H1 (cell line): Measurements from ENCODE around the gene MAGI2. TPM values are rescaled to one million over a fixed set of nuclear protein-coding genes. Genes with fewer than 3 reads are reported as not detected.

ENCODE experiments used
- CTCF ChIA-PET: fragments of 300-600 bp; sonication (Branson Sonifier 250); formaldehyde crosslinking; loops from one replicate; lab custom pipeline; 2021; ENCODE audit not compliant: partially characterized antibody; lab: Charles Lee
- POLR2A ChIA-PET: fragments of 300-600 bp; sonication (Branson Sonifier 250); formaldehyde crosslinking; loops from one replicate; lab custom pipeline; 2021; ENCODE audit warnings: inconsistent platforms; ENCODE audit not compliant: partially characterized antibody; lab: Charles Lee
- DNase-seq, 2 experiments: peaks; one replicate each; pipeline versions ENCODE4 v3.0.0 to v3.0.0-alpha.2; 2010 to 2022; ENCODE audit warnings: low spot score in 2 of 2, low read depth in 1 of 2, mixed read lengths in 1 of 2
- FAIRE-seq: peaks from 2 replicates; lab custom pipeline; 2011; peaks lifted over from hg19 to GRCh38; lab: Jason Lieb, UNC
- H2AFZ ChIP-seq: 2 replicates; pipeline ENCODE4 v1.8.1; 2012; ENCODE audit warnings: low read length, inconsistent platforms
- H2AK5ac ChIP-seq: 2 replicates; pipeline ENCODE4 v1.6.1; 2013; ENCODE audit warnings: low read depth, low read length
- H2BK120ac ChIP-seq: replicated peaks from 2 replicates; pipeline ENCODE3; 2013; ENCODE audit warnings: low read depth, low read length, inconsistent platforms
- H2BK12ac ChIP-seq: 2 replicates; pipeline ENCODE4 v1.6.1; 2013; ENCODE audit warnings: low read depth, low read length
- H2BK15ac ChIP-seq: 2 replicates; pipeline ENCODE4 v1.6.1; 2013; ENCODE audit warnings: low read length
- H2BK20ac ChIP-seq: 2 replicates; pipeline ENCODE4 v1.6.1; 2013; ENCODE audit warnings: low read length
- H2BK5ac ChIP-seq: 2 replicates; pipeline ENCODE4 v1.6.1; 2013; ENCODE audit warnings: low read depth, low read length
- H3K14ac ChIP-seq: 2 replicates; pipeline ENCODE4 v1.6.1; 2013; ENCODE audit warnings: inconsistent platforms; ENCODE audit not compliant: insufficient read length
- H3K18ac ChIP-seq: 2 replicates; pipeline ENCODE4 v1.6.1; 2013; ENCODE audit warnings: low read length; ENCODE audit errors: extremely low read depth
- H3K23ac ChIP-seq: 2 replicates; pipeline ENCODE4 v1.6.1; 2013; ENCODE audit warnings: inconsistent platforms; ENCODE audit not compliant: insufficient read length
- H3K23me2 ChIP-seq: 2 replicates; pipeline ENCODE4 v1.6.1; 2013; ENCODE audit warnings: low read depth, low read length
- H3K27ac ChIP-seq: 2 replicates; pipeline ENCODE4 v1.6.1; 2011; ENCODE audit warnings: low read depth, low read length, inconsistent platforms
- H3K27me3 ChIP-seq, 4 experiments: replicated peaks in 1 of 4; 1 replicate in 1 of 4; 2 replicates in 3 of 4; pipeline versions ENCODE4 v1.6.1 to v1.8.1; 2011 to 2013; ENCODE audit warnings: low read length in 3 of 4, mild to moderate bottlenecking in 3 of 4, inconsistent platforms in 2 of 4, mixed read lengths in 2 of 4, moderate library complexity in 1 of 4; ENCODE audit not compliant: control insufficient read depth in 3 of 4, insufficient read depth in 3 of 4; ENCODE audit errors: extremely low read depth in 1 of 4
- H3K36me3 ChIP-seq, 4 experiments: 2 replicates each; pipeline versions ENCODE4 v1.6.1 to v1.8.1; 2011 to 2013; ENCODE audit warnings: mild to moderate bottlenecking in 4 of 4, low read length in 3 of 4, moderate library complexity in 2 of 4, control low read depth in 1 of 4, inconsistent platforms in 1 of 4; ENCODE audit not compliant: insufficient read depth in 4 of 4, control insufficient read depth in 2 of 4
- H3K4ac ChIP-seq: replicated peaks from 2 replicates; pipeline ENCODE3; 2013; ENCODE audit warnings: low read length, low read depth, mixed read lengths, inconsistent platforms; ENCODE audit not compliant: insufficient read length
- H3K4me1 ChIP-seq, 4 experiments: replicated peaks in 1 of 4; 1 replicate in 1 of 4; 2 replicates in 3 of 4; pipeline versions ENCODE4 v1.6.1 to v1.8.1; 2011 to 2013; ENCODE audit warnings: low read length in 3 of 4, inconsistent platforms in 2 of 4, mixed read lengths in 1 of 4; ENCODE audit not compliant: insufficient read depth in 4 of 4, control insufficient read depth in 3 of 4
- H3K4me2 ChIP-seq, 2 experiments: 2 replicates each; pipeline versions ENCODE4 v1.6.1 to v1.8.1; 2011 to 2013; ENCODE audit warnings: low read depth in 2 of 2, low read length in 2 of 2, control low read depth in 1 of 2, inconsistent platforms in 1 of 2, mild to moderate bottlenecking in 1 of 2; ENCODE audit not compliant: insufficient read depth in 1 of 2
- H3K4me3 ChIP-seq, 4 experiments: fragments of 200-600, 300-600 bp in 1 of 4; sonication (generic), shearing (Covaris generic), sonication (Bioruptor Twin) in 1 of 4; 2 replicates each; pipeline versions ENCODE4 v1.5.1 to v1.8.1; 2011 to 2016; ENCODE audit warnings: low read length in 4 of 4, low read depth in 3 of 4, control low read depth in 2 of 4, inconsistent platforms in 2 of 4, mild to moderate bottlenecking in 2 of 4, mixed read lengths in 1 of 4, moderate library complexity in 1 of 4; ENCODE audit not compliant: insufficient read depth in 2 of 4; ENCODE audit errors: extremely low read depth in 1 of 4
- H3K56ac ChIP-seq: replicated peaks from 2 replicates; pipeline ENCODE3; 2013; ENCODE audit warnings: low read depth, mild to moderate bottlenecking, mixed read lengths, low read length, inconsistent platforms; ENCODE audit not compliant: insufficient read length
- H3K79me1 ChIP-seq: 2 replicates; pipeline ENCODE4 v1.6.1; 2013; ENCODE audit warnings: low read depth, low read length, control low read depth
- H3K79me2 ChIP-seq, 2 experiments: 2 replicates each; pipeline versions ENCODE4 v1.6.1 to v1.8.1; 2012 to 2013; ENCODE audit warnings: low read length in 2 of 2, mild to moderate bottlenecking in 2 of 2, inconsistent platforms in 1 of 2; ENCODE audit not compliant: insufficient read depth in 2 of 2, control insufficient read depth in 1 of 2
- H3K9ac ChIP-seq, 4 experiments: replicated peaks in 1 of 4; 1 replicate in 1 of 4; 2 replicates in 3 of 4; pipeline versions ENCODE4 v1.6.1 to v1.8.1; 2011 to 2013; ENCODE audit warnings: low read depth in 3 of 4, low read length in 3 of 4, control low read depth in 2 of 4, mild to moderate bottlenecking in 2 of 4, moderate library complexity in 2 of 4, inconsistent platforms in 1 of 4; ENCODE audit errors: extremely low read depth in 1 of 4
- H3K9me3 ChIP-seq, 2 experiments: 2 replicates each; pipeline versions ENCODE4 v1.6.1 to v1.8.1; 2012 to 2013; ENCODE audit warnings: mild to moderate bottlenecking in 2 of 2, moderate library complexity in 2 of 2, control low read depth in 1 of 2, inconsistent platforms in 1 of 2, low read depth in 1 of 2, low read length in 1 of 2, mixed read lengths in 1 of 2; ENCODE audit not compliant: insufficient read depth in 2 of 2
- H4K20me1 ChIP-seq, 2 experiments: replicated peaks in 1 of 2; 2 replicates each; pipeline versions ENCODE3 to v1.8.1; 2011 to 2013; ENCODE audit warnings: inconsistent platforms in 2 of 2, low read length in 2 of 2, mild to moderate bottlenecking in 1 of 2; ENCODE audit not compliant: insufficient read depth in 2 of 2, control insufficient read depth in 1 of 2
- H4K5ac ChIP-seq: 2 replicates; pipeline ENCODE4 v1.6.1; 2013; ENCODE audit warnings: low read length, low read depth, mixed read lengths, inconsistent platforms; ENCODE audit not compliant: insufficient read length
- H4K8ac ChIP-seq: 2 replicates; pipeline ENCODE4 v1.8.0; 2013; ENCODE audit warnings: mild to moderate bottlenecking, moderate library complexity, low read length, inconsistent platforms; ENCODE audit not compliant: insufficient read depth; ENCODE audit errors: extremely low read depth
- H4K91ac ChIP-seq: replicated peaks from 2 replicates; pipeline ENCODE3; 2013; ENCODE audit warnings: low read length, mixed read lengths, inconsistent platforms; ENCODE audit not compliant: insufficient read length
- CHD2 ChIP-seq: IDR thresholded peaks from 2 replicates; pipeline ENCODE4 v1.6.1; 2012; ENCODE audit warnings: low read length, improper control_type of control experiment
- EP300 ChIP-seq, 2 experiments: IDR thresholded peaks; 1 replicate in 1 of 2; 2 replicates in 1 of 2; pipeline ENCODE4 v1.6.1; 2011 to 2012; ENCODE audit warnings: low read depth in 2 of 2, low read length in 2 of 2, mild to moderate bottlenecking in 2 of 2, borderline replicate concordance in 1 of 2, inconsistent platforms in 1 of 2, moderate library complexity in 1 of 2
- HDAC2 ChIP-seq, 2 experiments: fragments of 300-600 bp in 1 of 2; sonication (generic) in 1 of 2; IDR thresholded peaks; 2 replicates each; pipeline ENCODE4 v1.6.1; 2011 to 2012; ENCODE audit warnings: low read depth in 2 of 2, low read length in 2 of 2, mild to moderate bottlenecking in 2 of 2, moderate library complexity in 2 of 2, borderline replicate concordance in 1 of 2, inconsistent platforms in 1 of 2
- JUN ChIP-seq: IDR thresholded peaks from 2 replicates; pipeline ENCODE4 v1.6.1; 2011; ENCODE audit warnings: low read depth, mild to moderate bottlenecking, improper control_type of control experiment, low read length
- MAFK ChIP-seq: IDR thresholded peaks from 2 replicates; pipeline ENCODE4 v1.6.1; 2012; ENCODE audit warnings: low read depth, mild to moderate bottlenecking, improper control_type of control experiment, low read length
- POLR2AphosphoS5 ChIP-seq: IDR thresholded peaks from 2 replicates; pipeline ENCODE4 v1.6.1; 2011; ENCODE audit warnings: low read depth, low read length
- POU5F1 ChIP-seq: IDR thresholded peaks from 2 replicates; pipeline ENCODE4 v1.6.1; 2011; ENCODE audit warnings: low read depth, mild to moderate bottlenecking, low read length, moderate library complexity
- RBBP5 ChIP-seq: IDR thresholded peaks from 2 replicates; pipeline ENCODE4 v1.7.1; 2012; ENCODE audit warnings: low read depth, mild to moderate bottlenecking, inconsistent platforms, low read length, moderate library complexity, borderline replicate concordance
- SRF ChIP-seq: IDR thresholded peaks from 2 replicates; pipeline ENCODE4 v1.6.1; 2011; ENCODE audit warnings: mild to moderate bottlenecking, low read depth, low read length, moderate library complexity
- TEAD4 ChIP-seq: IDR thresholded peaks from 2 replicates; pipeline ENCODE4 v1.6.1; 2012; ENCODE audit warnings: low read depth, low read length, inconsistent platforms, mixed read lengths
- YY1 ChIP-seq: IDR thresholded peaks from 2 replicates; pipeline ENCODE4 v1.6.1; 2011; ENCODE audit warnings: low read depth, mild to moderate bottlenecking, low read length
- ZNF274 ChIP-seq: IDR thresholded peaks from 2 replicates; pipeline ENCODE4 v1.7.0; 2012; ENCODE audit warnings: low read length, borderline replicate concordance; ENCODE audit errors: extremely low read depth
- WGBS, 2 experiments: shearing (Covaris generic) in 1 of 2; methylation state at CpG; one replicate each; pipeline versions ENCODE4 v1.1.6 to v1.1.7; 2013 to 2015; ENCODE audit warnings: low lambda C conversion rate in 2 of 2, mixed read lengths in 2 of 2, inconsistent platforms in 1 of 2, low coverage in 1 of 2, missing lambda C conversion rate in 1 of 2; ENCODE audit not compliant: insufficient replicate concordance in 2 of 2, insufficient coverage in 1 of 2, insufficient read length in 1 of 2; ENCODE audit errors: extremely low coverage in 1 of 2, missing lambda C conversion rate in 1 of 2; 5-methylcytosine and 5-hydroxymethylcytosine counted together
- polyA plus RNA-seq, 7 experiments: library from polyadenylated mRNA; depleted of rRNA in 3 of 7; stranded (reverse) in 5 of 7; unstranded in 2 of 7; fragments of >200 nt in 5 of 7; fragments of 200-250 nt in 2 of 7; gene quantifications; 1 replicate in 5 of 7; 2 replicates in 1 of 7; 4 replicates in 1 of 7; pipeline versions ENCODE4 v1.2.1 to v1.2.3, GENCODE V29; 2011 to 2013; ENCODE audit warnings: missing spikeins in 2 of 7, mixed read lengths in 2 of 7
- total RNA-seq: library from RNA; stranded (reverse); fragmentation: NEBNext Ultra II Directional; extraction: Animal tissue kit (Norgen Biotek cat#: 25700); gene quantifications from 2 replicates; pipeline ENCODE4 v1.2.1, GENCODE V29; 2021

MAGI2 gene
- total and polyA plus RNA-seq, 2 of the 8 experiments (the other 6 are each of a cell fraction or from before 2014, with no cell fraction given) = 6.0 to 27.3 TPM

DNA sequence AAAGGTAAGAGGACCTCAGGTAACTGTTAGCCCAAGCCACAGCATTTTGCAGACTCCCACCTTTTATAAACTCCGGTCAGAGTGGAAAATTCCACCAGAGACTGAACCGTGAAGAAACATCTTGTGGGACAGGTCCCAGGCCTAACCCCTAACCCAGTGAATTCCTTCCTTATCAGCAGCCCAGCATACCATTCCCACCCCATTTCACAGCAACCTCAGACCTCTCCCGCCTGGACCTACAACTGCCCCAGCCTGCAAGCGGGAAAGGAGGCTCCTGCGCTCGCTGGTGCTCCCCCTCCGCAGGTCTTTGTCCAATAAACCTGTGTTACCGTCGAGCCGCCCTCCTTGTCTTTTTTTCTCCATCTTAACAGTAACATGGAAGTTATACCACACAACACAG lies 736.6 kb downstream of the MAGI2 start:
- H3K56ac ChIP-seq = no peak overlapping the region
- no peak overlapping the region for H3K14ac ChIP-seq
- no peak overlapping the region for H3K27ac ChIP-seq
- FAIRE-seq (no peak), DNase-seq (no peak)
- H3K79me2 ChIP-seq = peaks cover 0 to 20% of the 10 kb centered on the region in 2 experiments; a peak in 2 of 4 replicates
- H2BK20ac ChIP-seq = no peak overlapping the region
- no peak overlapping the region for H3K23ac ChIP-seq
- TF ChIP-seq CHD2 (no peak), MAFK (no peak), TEAD4 (no peak), POU5F1 (no peak), YY1 (no peak), RBBP5 (no peak), POLR2AphosphoS5 (no peak), SRF (no peak), HDAC2 (IDR thresholded peaks at IDR 0.05; ENCODE audit: borderline replicate concordance in 1 of 2, low read depth in 2 of 2, low read length in 2 of 2) (no peak), ZNF274 (no peak), EP300 (IDR thresholded peaks at IDR 0.05; ENCODE audit: borderline replicate concordance in 1 of 2, low read depth in 2 of 2, low read length in 2 of 2) (no peak), JUN (no peak)
- no peak overlapping the region for H3K9ac ChIP-seq
- no peak overlapping the region for H3K4ac ChIP-seq
- no peak overlapping the region for H4K5ac ChIP-seq
- H3K79me1 ChIP-seq = no peaks in the 10 kb centered on the region
- no peaks in the 10 kb centered on the region for H3K27me3 ChIP-seq
- H3K36me3 ChIP-seq = no peaks in the 10 kb centered on the region
- H2BK120ac ChIP-seq = no peak overlapping the region
- POLR2A ChIA-PET = interaction anchor here (1.4 kb wide), 1 partner anchor 8 kb away, joined by 5 read pairs; no protein-coding TSS in a partner anchor
- H2AK5ac ChIP-seq = no peak overlapping the region
- H3K18ac ChIP-seq = no peak overlapping the region; the same call in 1 of the 2 replicates
- no peak overlapping the region for H2BK5ac ChIP-seq
- H3K4me3 ChIP-seq = no peak overlapping the region
- peaks cover 0 to 12% (median 5%) of the 10 kb centered on the region in 4 experiments; a peak in 4 of 7 replicates for H3K4me1 ChIP-seq
- H4K91ac ChIP-seq = no peak overlapping the region
- H2BK12ac ChIP-seq = no peak overlapping the region
- 82% methylated on average over 10 of the region's 10 CpGs; no CpG with 5 or more reads in 1 of the 2 experiments for WGBS, 2 experiments
- no peak overlapping the region for H2AFZ ChIP-seq
- no peak overlapping the region for H2BK15ac ChIP-seq
- no peaks in the 10 kb centered on the region for H4K20me1 ChIP-seq
- H3K9me3 ChIP-seq = no peaks in the 10 kb centered on the region
- no peak overlapping the region for H3K4me2 ChIP-seq
- H4K8ac ChIP-seq = no peak overlapping the region; the same call in 1 of the 2 replicates
- no peaks in the 10 kb centered on the region for H3K23me2 ChIP-seq
- CTCF ChIA-PET = interaction anchor here (0.8 to 1.3 kb wide), 2 partner anchors 30 to 53 kb away, joined by 3 read pairs; no protein-coding TSS in a partner anchor
